ENCODE measurements around the gene PLEKHA6.

- TF ChIP-seq CTCF (conservative IDR thresholded peaks at IDR 0.05) = no peak
- no peak for TF ChIP-seq ZFX (IDR thresholded peaks at IDR 0.05)
Observed at GRCh38 chr1:204396015-204396583, 36.4 kb upstream of the PLEKHA6 start.
